ENCODE results near the gene ITPR1.

DNA sequence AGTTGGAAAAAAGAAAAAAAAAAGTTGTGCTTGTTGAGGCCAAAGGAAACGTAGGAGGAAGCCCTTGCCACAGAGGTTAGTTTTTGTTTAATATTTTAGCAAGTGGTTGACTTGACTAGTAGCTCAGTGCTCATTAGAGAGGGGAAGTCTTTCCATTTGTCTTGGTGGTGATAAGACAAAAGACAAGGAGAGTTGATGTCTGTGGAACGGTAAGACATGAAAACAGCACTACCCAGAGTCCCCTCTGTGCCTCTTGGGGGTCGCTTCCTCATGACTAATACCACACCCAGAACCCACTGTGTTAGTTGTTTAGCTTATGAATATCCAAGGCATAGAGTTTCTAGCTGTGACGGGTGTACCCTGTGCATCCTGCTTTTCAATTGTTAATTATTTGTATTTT, 211.4 kb downstream of the ITPR1 start:
- no peak for TF ChIP-seq CTCF (IDR thresholded peaks at IDR 0.05)
- TF ChIP-seq POLR2A (IDR thresholded peaks at IDR 0.05): no peak
